Mammary epithelial cell (primary cell): Measurements from ENCODE around the gene POLR2M.

ENCODE experiments used
- CTCF ChIP-seq, 2 donors: IDR thresholded peaks in 1 of 2; conservative IDR thresholded peaks in 1 of 2; 2 replicates each; pipeline ENCODE4 v1.5.1; 2011 to 2012; ENCODE audit warnings: inconsistent platforms in 2 of 2, low read length in 2 of 2, mild to moderate bottlenecking in 2 of 2, control low read depth in 1 of 2, low read depth in 1 of 2; ENCODE audit not compliant: insufficient read depth in 1 of 2; ENCODE audit errors: extremely low read depth in 1 of 2
- EZH2 ChIP-seq: IDR thresholded peaks from 2 replicates; pipeline ENCODE4 v1.6.1; 2012; ENCODE audit warnings: low read length, inconsistent platforms, borderline replicate concordance

GRCh38 chr15:57698991-57699390 is 7.5 kb upstream of the POLR2M start:
- TF ChIP-seq CTCF (conservative IDR thresholded peaks at IDR 0.05 in 1 of 2, IDR thresholded peaks at IDR 0.05 in 1 of 2; ENCODE audit: extremely low read depth in 1 of 2, insufficient read depth in 1 of 2, low read depth in 1 of 2, low read length in 2 of 2): no peak
- TF ChIP-seq EZH2: no peak
